Measurements from ENCODE around the gene SPATA46. TPM values are rescaled to one million over a fixed set of nuclear protein-coding genes. Genes with fewer than 3 reads are reported as not detected.

Gene SPATA46
- total RNA-seq, 1 donor from 2014 or later, result not detected

DNA sequence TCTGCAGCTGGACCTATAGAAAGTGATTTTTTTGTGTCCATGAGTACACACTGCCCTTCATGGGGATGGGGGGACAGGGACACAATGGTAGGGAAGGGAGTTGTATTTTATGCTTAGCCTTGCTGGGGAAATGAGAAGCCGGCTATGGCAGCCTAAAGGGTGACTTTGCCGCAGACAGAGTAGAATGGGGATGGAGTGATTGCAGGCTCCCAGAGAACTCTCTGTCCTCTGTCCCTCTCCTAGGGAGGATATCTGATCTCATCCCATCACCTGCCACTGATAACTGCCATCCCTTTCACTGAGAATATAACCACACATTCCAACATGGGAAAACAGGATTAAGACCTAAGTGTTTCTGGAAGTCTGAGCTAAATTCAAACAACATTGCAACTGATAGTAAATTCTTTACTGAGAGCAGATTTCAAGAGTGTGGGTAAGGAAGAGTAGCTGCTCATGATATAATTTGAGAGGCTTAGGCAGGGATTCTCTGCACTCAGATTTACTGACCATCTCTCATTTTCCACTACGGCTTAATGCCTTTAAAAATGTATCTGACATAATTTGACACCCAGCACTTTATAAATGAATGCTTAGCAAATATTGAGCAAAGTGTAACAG lies 21.4 kb upstream of the SPATA46 start:
- H3K4me3 Mint-ChIP-seq (ENCODE audit: unreplicated experiment), result no peak overlapping the region
- H3K27me3 Mint-ChIP-seq (ENCODE audit: unreplicated experiment), result no peaks in the 10 kb centered on the region
- no peaks in the 10 kb centered on the region for H3K36me3 Mint-ChIP-seq (ENCODE audit: low read depth, unreplicated experiment)
- H3K4me1 Mint-ChIP-seq (ENCODE audit: unreplicated experiment), result peaks cover 11% of the 10 kb centered on the region
- H3K9me3 Mint-ChIP-seq (ENCODE audit: unreplicated experiment), result no peaks in the 10 kb centered on the region
- DNase-seq (ENCODE audit: low spot score), result no peak
- H3K27ac Mint-ChIP-seq (ENCODE audit: unreplicated experiment), result no peak overlapping the region
- TF ChIP-seq, protein P1, sequence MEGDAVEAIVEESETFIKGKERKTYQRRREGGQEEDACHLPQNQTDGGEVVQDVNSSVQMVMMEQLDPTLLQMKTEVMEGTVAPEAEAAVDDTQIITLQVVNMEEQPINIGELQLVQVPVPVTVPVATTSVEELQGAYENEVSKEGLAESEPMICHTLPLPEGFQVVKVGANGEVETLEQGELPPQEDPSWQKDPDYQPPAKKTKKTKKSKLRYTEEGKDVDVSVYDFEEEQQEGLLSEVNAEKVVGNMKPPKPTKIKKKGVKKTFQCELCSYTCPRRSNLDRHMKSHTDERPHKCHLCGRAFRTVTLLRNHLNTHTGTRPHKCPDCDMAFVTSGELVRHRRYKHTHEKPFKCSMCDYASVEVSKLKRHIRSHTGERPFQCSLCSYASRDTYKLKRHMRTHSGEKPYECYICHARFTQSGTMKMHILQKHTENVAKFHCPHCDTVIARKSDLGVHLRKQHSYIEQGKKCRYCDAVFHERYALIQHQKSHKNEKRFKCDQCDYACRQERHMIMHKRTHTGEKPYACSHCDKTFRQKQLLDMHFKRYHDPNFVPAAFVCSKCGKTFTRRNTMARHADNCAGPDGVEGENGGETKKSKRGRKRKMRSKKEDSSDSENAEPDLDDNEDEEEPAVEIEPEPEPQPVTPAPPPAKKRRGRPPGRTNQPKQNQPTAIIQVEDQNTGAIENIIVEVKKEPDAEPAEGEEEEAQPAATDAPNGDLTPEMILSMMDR (IDR thresholded peaks at IDR 0.05; ENCODE audit: unreplicated experiment), result no peak

GRCh38 chr1:162397039-162397448 lies 20.4 kb upstream of the SPATA46 start:
- Mint-ChIP-seq H3K27ac (ENCODE audit: unreplicated experiment) (no peak overlapping the region), H3K9me3 (ENCODE audit: unreplicated experiment) (no peaks in the 10 kb centered on the region)

GRCh38 chr1:162396201-162396906 lies 19.7 kb upstream of the SPATA46 start:
- DNase-seq (ENCODE audit: low spot score), result no peak

More at GRCh38 chr1:162397039-162397448, 20.4 kb upstream of the SPATA46 start:
- DNase-seq (ENCODE audit: low spot score), result no peak
- Mint-ChIP-seq H3K36me3 (ENCODE audit: low read depth, unreplicated experiment) (no peaks in the 10 kb centered on the region), H3K4me1 (ENCODE audit: unreplicated experiment) (peaks cover 11% of the 10 kb centered on the region), H3K27me3 (ENCODE audit: unreplicated experiment) (no peaks in the 10 kb centered on the region), H3K4me3 (ENCODE audit: unreplicated experiment) (no peak overlapping the region)
- TF ChIP-seq, protein P1 (IDR thresholded peaks at IDR 0.05; ENCODE audit: unreplicated experiment), result no peak

DNA sequence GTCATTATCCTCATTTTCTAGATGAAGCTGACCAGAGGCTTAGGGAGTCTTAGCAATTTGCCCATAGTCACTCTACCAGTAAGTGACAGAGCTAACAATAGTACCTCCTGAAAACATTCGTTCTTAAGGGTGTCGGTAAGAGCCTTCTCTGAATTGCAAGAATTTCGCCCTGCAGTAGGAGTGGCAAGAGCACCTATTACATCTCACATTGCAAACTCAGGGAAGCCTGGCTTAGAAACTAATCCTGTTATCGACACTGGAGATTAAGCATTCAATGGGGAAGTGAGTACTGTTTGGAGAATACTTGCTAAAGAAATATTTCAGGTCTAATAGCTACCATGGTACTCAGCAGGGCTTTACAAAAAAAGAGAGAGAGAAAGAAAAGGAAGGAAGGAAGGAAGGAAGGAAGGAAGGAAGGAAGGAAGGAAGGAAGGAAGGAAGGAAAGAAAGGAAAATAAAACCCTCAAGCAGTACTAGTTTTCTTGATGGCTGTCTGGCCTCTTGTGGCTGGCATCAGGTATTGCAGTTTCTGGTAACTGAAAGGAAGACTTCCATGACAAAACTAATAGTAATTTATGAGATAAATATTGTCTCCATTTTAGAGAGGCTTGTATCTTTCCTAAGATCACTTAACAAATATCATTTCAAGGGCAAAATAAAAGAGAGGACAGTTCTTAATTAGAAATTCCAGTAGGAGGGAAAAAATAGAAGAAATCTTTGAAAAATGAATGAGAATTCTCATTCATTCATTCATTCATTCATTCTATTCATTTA lies 15.3 kb upstream of the SPATA46 start:
- no peak overlapping the region for H3K4me3 Mint-ChIP-seq (ENCODE audit: unreplicated experiment)
- H3K9me3 Mint-ChIP-seq (ENCODE audit: unreplicated experiment), result no peaks in the 10 kb centered on the region
- TF ChIP-seq, protein P1 (IDR thresholded peaks at IDR 0.05; ENCODE audit: unreplicated experiment), result peak; percentile 80
- peaks cover 44% of the 10 kb centered on the region for H3K4me1 Mint-ChIP-seq (ENCODE audit: unreplicated experiment)
- peaks cover under 1% of the 10 kb centered on the region for H3K36me3 Mint-ChIP-seq (ENCODE audit: low read depth, unreplicated experiment)
- no peak overlapping the region for H3K27ac Mint-ChIP-seq (ENCODE audit: unreplicated experiment)
- DNase-seq (ENCODE audit: low spot score), result no peak
- peaks cover 2% of the 10 kb centered on the region for H3K27me3 Mint-ChIP-seq (ENCODE audit: unreplicated experiment)

More at GRCh38 chr1:162396201-162396906, 19.7 kb upstream of the SPATA46 start:
- TF ChIP-seq, protein P1 (IDR thresholded peaks at IDR 0.05; ENCODE audit: unreplicated experiment), result no peak
- Mint-ChIP-seq H3K36me3 (ENCODE audit: low read depth, unreplicated experiment) (no peaks in the 10 kb centered on the region), H3K4me1 (ENCODE audit: unreplicated experiment) (peaks cover 18% of the 10 kb centered on the region), H3K27me3 (ENCODE audit: unreplicated experiment) (no peaks in the 10 kb centered on the region), H3K9me3 (ENCODE audit: unreplicated experiment) (no peaks in the 10 kb centered on the region), H3K4me3 (ENCODE audit: unreplicated experiment) (no peak overlapping the region), H3K27ac (ENCODE audit: unreplicated experiment) (no peak overlapping the region)
